ENCODE results near the gene ZBTB21. TPM values are rescaled to one million over a fixed set of nuclear protein-coding genes. Genes with fewer than 3 reads are reported as not detected.

The ZBTB21 gene
- total RNA-seq, 1 donor from 2014 or later: 25.3 TPM

DNA sequence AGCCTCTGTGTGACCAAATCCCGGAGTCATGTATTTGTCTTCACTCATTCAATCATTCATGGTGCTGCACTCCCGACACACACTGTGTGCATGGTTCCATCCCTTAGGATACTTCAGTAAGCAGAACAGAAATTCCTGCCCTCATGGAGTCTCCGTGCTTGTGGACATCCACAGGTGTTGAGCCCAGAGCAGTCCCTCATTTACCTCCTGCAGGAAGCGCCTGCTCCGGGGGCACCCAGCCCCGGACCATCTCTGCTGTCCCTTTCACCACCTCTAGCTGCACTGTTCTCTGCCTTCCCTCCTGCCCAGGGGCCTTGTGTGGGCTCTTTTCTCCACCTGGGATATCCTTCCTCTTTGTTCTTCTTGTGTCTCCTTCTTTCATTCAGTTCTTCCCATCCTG is 9.5 kb upstream of the ZBTB21 start:
- no peak overlapping the region for H2AFZ ChIP-seq (replicated peaks)
- H3K27me3 ChIP-seq: no peaks in the 10 kb centered on the region
- Mint-ChIP-seq H3K9me3 (peaks cover 2% of the 10 kb centered on the region), H3K4me3 (no peak overlapping the region), H3K4me1 (peaks cover 42% of the 10 kb centered on the region), H3K36me3 (no peaks in the 10 kb centered on the region), H3K27me3 (ENCODE audit: insufficient read depth, low read depth) (peaks cover 15% of the 10 kb centered on the region), H3K27ac (no peak overlapping the region)
- H3K4me2 ChIP-seq: no peak overlapping the region
- DNase-seq (ENCODE audit: low spot score): no peak
- TF ChIP-seq EZH2 (IDR thresholded peaks at IDR 0.05) (no peak), EZH2phosphoT487 (IDR thresholded peaks at IDR 0.05) (no peak), CTCF (IDR thresholded peaks at IDR 0.05) (no peak)
- H3K36me3 ChIP-seq: no peaks in the 10 kb centered on the region
- H3K9ac ChIP-seq: no peak overlapping the region
- H3K9me3 ChIP-seq (ENCODE audit: low read depth): no peaks in the 10 kb centered on the region
- no peaks in the 10 kb centered on the region for H3F3A ChIP-seq (ENCODE audit: low read depth)
- H3K27ac ChIP-seq: no peak overlapping the region
- H4K20me1 ChIP-seq (ENCODE audit: low read depth): no peaks in the 10 kb centered on the region
- no peaks in the 10 kb centered on the region for H3K79me2 ChIP-seq (ENCODE audit: low read depth)
- peaks cover 16% of the 10 kb centered on the region for H3K4me1 ChIP-seq
- no peak overlapping the region for H3K4me3 ChIP-seq

GRCh38 chr21:42019101-42019605 is 9.0 kb upstream of the ZBTB21 start:
- H3K9ac ChIP-seq: no peak overlapping the region
- Mint-ChIP-seq H3K27ac (no peak overlapping the region), H3K9me3 (peaks cover 1% of the 10 kb centered on the region), H3K4me1 (peaks cover 38% of the 10 kb centered on the region), H3K27me3 (ENCODE audit: insufficient read depth, low read depth) (peaks cover 11% of the 10 kb centered on the region), H3K36me3 (no peaks in the 10 kb centered on the region), H3K4me3 (no peak overlapping the region)
- no peaks in the 10 kb centered on the region for H3K79me2 ChIP-seq (ENCODE audit: low read depth)
- no peak overlapping the region for H3K27ac ChIP-seq
- peaks cover 16% of the 10 kb centered on the region for H3K4me1 ChIP-seq
- no peaks in the 10 kb centered on the region for H3K27me3 ChIP-seq
- no peaks in the 10 kb centered on the region for H3K36me3 ChIP-seq
- no peaks in the 10 kb centered on the region for H3F3A ChIP-seq (ENCODE audit: low read depth)
- no peak for DNase-seq (ENCODE audit: low spot score)
- no peak overlapping the region for H3K4me2 ChIP-seq
- H2AFZ ChIP-seq (replicated peaks): no peak overlapping the region
- no peaks in the 10 kb centered on the region for H3K9me3 ChIP-seq (ENCODE audit: low read depth)
- no peaks in the 10 kb centered on the region for H4K20me1 ChIP-seq (ENCODE audit: low read depth)
- no peak for TF ChIP-seq EZH2 (IDR thresholded peaks at IDR 0.05)
- no peak for TF ChIP-seq EZH2phosphoT487 (IDR thresholded peaks at IDR 0.05)
- no peak for TF ChIP-seq CTCF (IDR thresholded peaks at IDR 0.05)
- H3K4me3 ChIP-seq: no peak overlapping the region

GRCh38 chr21:42017022-42017421 is 6.9 kb upstream of the ZBTB21 start:
- H3K27ac ChIP-seq: no peak overlapping the region
- H3K9ac ChIP-seq: no peak overlapping the region

More at GRCh38 chr21:42017022-42017421, 6.9 kb upstream of the ZBTB21 start:
- no peak for DNase-seq (ENCODE audit: low spot score)
- no peak for TF ChIP-seq EZH2phosphoT487 (IDR thresholded peaks at IDR 0.05)
- TF ChIP-seq CTCF (IDR thresholded peaks at IDR 0.05): no peak
- TF ChIP-seq EZH2 (IDR thresholded peaks at IDR 0.05): no peak
- Mint-ChIP-seq H3K4me1 (peaks cover 27% of the 10 kb centered on the region), H3K27me3 (ENCODE audit: insufficient read depth, low read depth) (peaks cover 10% of the 10 kb centered on the region), H3K4me3 (no peak overlapping the region), H3K36me3 (no peaks in the 10 kb centered on the region), H3K9me3 (peaks cover 2% of the 10 kb centered on the region), H3K27ac (no peak overlapping the region)
- peaks cover 9% of the 10 kb centered on the region for H3K4me1 ChIP-seq
- no peaks in the 10 kb centered on the region for H3K79me2 ChIP-seq (ENCODE audit: low read depth)
- peaks cover 3% of the 10 kb centered on the region for H4K20me1 ChIP-seq (ENCODE audit: low read depth)
- H3K27me3 ChIP-seq: peaks cover 14% of the 10 kb centered on the region
- no peak overlapping the region for H3K4me2 ChIP-seq
- no peaks in the 10 kb centered on the region for H3K9me3 ChIP-seq (ENCODE audit: low read depth)
- no peak overlapping the region for H3K4me3 ChIP-seq
- no peaks in the 10 kb centered on the region for H3F3A ChIP-seq (ENCODE audit: low read depth)
- no peak overlapping the region for H2AFZ ChIP-seq (replicated peaks)
- H3K36me3 ChIP-seq: no peaks in the 10 kb centered on the region

Measured in neural progenitor cell (in vitro differentiated cells).